GM23248 (cell line): ENCODE results near the gene FNDC7. TPM values are rescaled to one million over a fixed set of nuclear protein-coding genes. Genes with fewer than 3 reads are reported as not detected.

Experiments used
- DNase-seq: peaks from one replicate; pipeline ENCODE4 v3.0.0-alpha.2; 2015
- H2AFZ ChIP-seq: fragments of 200-600 bp; sonication (generic); 2 replicates; pipeline ENCODE4 v1.6.1; 2016; ENCODE audit warnings: antibody characterized with exemption
- H3F3A ChIP-seq: fragments of 200-600 bp; sonication (generic); 2 replicates; pipeline ENCODE4 v1.6.1; 2016; ENCODE audit warnings: mild to moderate bottlenecking, antibody characterized with exemption, mixed run types; ENCODE audit not compliant: insufficient read depth
- H3K27ac ChIP-seq: fragments of 200-600 bp; sonication (generic); 2 replicates; pipeline ENCODE4 v1.5.1; 2016; ENCODE audit warnings: mild to moderate bottlenecking
- H3K27me3 ChIP-seq: fragments of 200-600 bp; sonication (generic); replicated peaks from 2 replicates; pipeline ENCODE4 v1.6.1; 2016; ENCODE audit warnings: mild to moderate bottlenecking; ENCODE audit not compliant: insufficient read depth
- H3K36me3 ChIP-seq: fragments of 200-600 bp; sonication (generic); 2 replicates; pipeline ENCODE4 v1.6.1; 2016; ENCODE audit warnings: low read depth, mild to moderate bottlenecking
- H3K4me1 ChIP-seq: fragments of 200-600 bp; sonication (generic); 2 replicates; pipeline ENCODE4 v1.6.1; 2016; ENCODE audit warnings: mild to moderate bottlenecking; ENCODE audit not compliant: insufficient read depth
- H3K4me2 ChIP-seq: fragments of 200-600 bp; sonication (generic); one replicate; pipeline ENCODE4 v1.6.1; 2016; ENCODE audit warnings: mild to moderate bottlenecking; ENCODE audit not compliant: unreplicated experiment
- H3K4me3 ChIP-seq: fragments of 200-600 bp; sonication (generic); 2 replicates; pipeline ENCODE4 v1.5.1; 2016; ENCODE audit warnings: mild to moderate bottlenecking
- H3K79me2 ChIP-seq: fragments of 200-600 bp; sonication (generic); 2 replicates; pipeline ENCODE4 v1.6.1; 2016; ENCODE audit warnings: mild to moderate bottlenecking; ENCODE audit not compliant: insufficient read depth
- H3K9ac ChIP-seq: fragments of 200-600 bp; sonication (generic); 2 replicates; pipeline ENCODE4 v1.6.1; 2016; ENCODE audit warnings: mild to moderate bottlenecking
- H3K9me2 ChIP-seq: fragments of 200-600 bp; sonication (generic); 2 replicates; pipeline ENCODE4 v1.6.1; 2016; ENCODE audit warnings: mixed run types, mild to moderate bottlenecking, moderate library complexity; ENCODE audit not compliant: insufficient read depth
- H3K9me3 ChIP-seq: fragments of 200-600 bp; sonication (generic); one replicate; pipeline ENCODE4 v1.6.1; 2017; ENCODE audit warnings: low read depth
- H4K20me1 ChIP-seq: fragments of 200-600 bp; sonication (generic); 2 replicates; pipeline ENCODE4 v1.6.0; 2016; ENCODE audit not compliant: insufficient read depth
- EZH2 ChIP-seq: fragments of 200-600 bp; sonication (generic); IDR thresholded peaks from 2 replicates; pipeline ENCODE4 v1.6.1; 2018; ENCODE audit warnings: antibody characterized with exemption, mild to moderate bottlenecking; ENCODE audit not compliant: insufficient read depth, poor library complexity, severe bottlenecking
- EZH2phosphoT487 ChIP-seq: fragments of 200-600 bp; sonication (generic); IDR thresholded peaks from 2 replicates; pipeline ENCODE4 v1.6.1; 2018; ENCODE audit warnings: antibody characterized with exemption, moderate library complexity, mild to moderate bottlenecking, low read depth; ENCODE audit not compliant: insufficient read depth
- WGBS, 2 experiments: methylation state at CpG; one replicate each; pipeline ENCODE4 v1.1.6; 2015 to 2017; ENCODE audit warnings: low lambda C conversion rate in 2 of 2, low coverage in 1 of 2; ENCODE audit errors: missing lambda C conversion rate in 2 of 2; 5-methylcytosine and 5-hydroxymethylcytosine counted together
- in situ Hi-C: fragments of 300-500 bp; cut with MboI; formaldehyde crosslinking; loops from 2 replicates; pipeline ENCODE4 v1.15.0; 2020
- polyA plus RNA-seq: library from polyadenylated mRNA; unstranded; fragments of >200 nt; fragmentation: Nextera tagmentation; extraction: Ambion mirVana; gene quantifications from 2 replicates; pipeline ENCODE4 v1.2.1, GENCODE V29; 2016
- total RNA-seq: library from RNA; depleted of rRNA; stranded (reverse); fragments of >200 nt; shearing (Covaris generic); gene quantifications from 2 replicates; pipeline ENCODE4 v1.2.3, GENCODE V29; 2014

The FNDC7 gene
- total and polyA plus RNA-seq, 2 experiments from 2014 or later: not detected

GRCh38 chr1:108725906-108726305 lies 13.2 kb downstream of the FNDC7 start:
- DNase-seq: no peak
- Histone ChIP-seq H3K9ac (no peak overlapping the region), H3K4me2 (no peak overlapping the region), H3F3A (peaks cover 13% of the 10 kb centered on the region; the same call in 1 of the 2 replicates), H3K27me3 (no peaks in the 10 kb centered on the region), H3K79me2 (no peaks in the 10 kb centered on the region), H3K9me3 (no peaks in the 10 kb centered on the region), H3K27ac (no peak overlapping the region), H3K4me3 (no peak overlapping the region), H2AFZ (no peak overlapping the region), H4K20me1 (no peaks in the 10 kb centered on the region), H3K36me3 (no peaks in the 10 kb centered on the region), H3K4me1 (peaks cover 12% of the 10 kb centered on the region), H3K9me2 (no peaks in the 10 kb centered on the region)
- no peak for TF ChIP-seq EZH2phosphoT487
- no peak for TF ChIP-seq EZH2
- 63 to 74% methylated on average over 1 of the region's 1 CpG for WGBS, 2 experiments
- in situ Hi-C loops: no loop called here

- TF ChIP-seq EZH2: no peak
- no peak for TF ChIP-seq EZH2phosphoT487
These were observed 15.7 kb downstream of the FNDC7 start for GRCh38 chr1:108728327-108728923.

GRCh38 chr1:108729481-108729880 lies 16.8 kb downstream of the FNDC7 start:
- H3K36me3 ChIP-seq: no peaks in the 10 kb centered on the region
- no peaks in the 10 kb centered on the region for H4K20me1 ChIP-seq
- H3K4me2 ChIP-seq: no peak overlapping the region
- no peaks in the 10 kb centered on the region for H3F3A ChIP-seq
- no peak overlapping the region for H3K27ac ChIP-seq
- no peak overlapping the region for H3K4me3 ChIP-seq
- H3K79me2 ChIP-seq: no peaks in the 10 kb centered on the region
- H2AFZ ChIP-seq: no peak overlapping the region
- no peaks in the 10 kb centered on the region for H3K27me3 ChIP-seq
- no peak for DNase-seq
- 87 to 90% methylated on average over 3 to 4 of the region's 4 CpGs for WGBS, 2 experiments
- TF ChIP-seq EZH2 (no peak), EZH2phosphoT487 (no peak)
- no peaks in the 10 kb centered on the region for H3K9me3 ChIP-seq
- H3K9me2 ChIP-seq: no peaks in the 10 kb centered on the region
- in situ Hi-C loops: no loop called here
- H3K9ac ChIP-seq: no peak overlapping the region
- H3K4me1 ChIP-seq: no peaks in the 10 kb centered on the region

More at GRCh38 chr1:108728327-108728923, 15.7 kb downstream of the FNDC7 start:
- no peak overlapping the region for H3K9ac ChIP-seq
- H3F3A ChIP-seq: no peaks in the 10 kb centered on the region
- no peaks in the 10 kb centered on the region for H3K9me3 ChIP-seq
- H3K36me3 ChIP-seq: no peaks in the 10 kb centered on the region
- DNase-seq: no peak
- H3K4me3 ChIP-seq: no peak overlapping the region
- no peak overlapping the region for H3K27ac ChIP-seq
- in situ Hi-C loops: no loop called here
- no peaks in the 10 kb centered on the region for H3K9me2 ChIP-seq
- no peaks in the 10 kb centered on the region for H3K27me3 ChIP-seq
- no peaks in the 10 kb centered on the region for H4K20me1 ChIP-seq
- no peaks in the 10 kb centered on the region for H3K79me2 ChIP-seq
- WGBS, 2 experiments: 82 to 85% methylated on average over 8 of the region's 8 CpGs
- H3K4me1 ChIP-seq: no peaks in the 10 kb centered on the region
- H2AFZ ChIP-seq: no peak overlapping the region
- H3K4me2 ChIP-seq: no peak overlapping the region

DNA sequence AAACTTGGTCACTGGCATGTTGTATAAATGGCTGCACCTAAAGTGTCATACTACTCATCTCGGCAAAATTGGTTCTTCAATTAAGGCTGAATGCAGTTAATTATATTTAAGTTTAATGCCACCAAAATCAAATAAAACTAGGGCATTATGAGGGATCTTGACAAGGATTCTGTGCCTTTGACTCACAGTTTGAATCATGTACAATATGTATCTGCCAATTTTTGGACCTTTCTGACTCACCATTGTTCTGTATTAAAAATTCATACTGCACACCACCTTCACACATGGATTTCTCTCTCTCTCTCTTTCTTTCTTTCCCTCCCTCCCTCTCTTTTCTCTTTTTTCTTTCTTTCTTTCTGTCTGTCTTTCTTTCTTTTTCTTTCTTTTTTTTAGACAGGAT lies 19.7 kb downstream of the FNDC7 start:
- in situ Hi-C loops: no loop called here
- 90 to 93% methylated on average over 1 of the region's 1 CpG for WGBS, 2 experiments
- no peaks in the 10 kb centered on the region for H3K9me3 ChIP-seq
- DNase-seq: peak; percentile 65
- H3K4me3 ChIP-seq: no peak overlapping the region
- H3K79me2 ChIP-seq: no peaks in the 10 kb centered on the region
- no peak overlapping the region for H3K27ac ChIP-seq
- H3K4me1 ChIP-seq: no peaks in the 10 kb centered on the region
- no peaks in the 10 kb centered on the region for H3F3A ChIP-seq
- H3K4me2 ChIP-seq: peak overlapping the region; percentile 4
- H3K36me3 ChIP-seq: no peaks in the 10 kb centered on the region
- no peak overlapping the region for H2AFZ ChIP-seq
- no peak for TF ChIP-seq EZH2phosphoT487
- TF ChIP-seq EZH2: no peak
- H3K9me2 ChIP-seq: no peaks in the 10 kb centered on the region
- no peaks in the 10 kb centered on the region for H3K27me3 ChIP-seq
- H3K9ac ChIP-seq: no peak overlapping the region
- no peaks in the 10 kb centered on the region for H4K20me1 ChIP-seq
